Inflammatory macrophage (primary cell): ENCODE data around the gene INAFM2.

Experiments used
- DNase-seq, 2 donors: peaks; one replicate each; pipeline ENCODE4 v3.0.0-alpha.2; 2020 to 2022

The INAFM2 gene

DNA sequence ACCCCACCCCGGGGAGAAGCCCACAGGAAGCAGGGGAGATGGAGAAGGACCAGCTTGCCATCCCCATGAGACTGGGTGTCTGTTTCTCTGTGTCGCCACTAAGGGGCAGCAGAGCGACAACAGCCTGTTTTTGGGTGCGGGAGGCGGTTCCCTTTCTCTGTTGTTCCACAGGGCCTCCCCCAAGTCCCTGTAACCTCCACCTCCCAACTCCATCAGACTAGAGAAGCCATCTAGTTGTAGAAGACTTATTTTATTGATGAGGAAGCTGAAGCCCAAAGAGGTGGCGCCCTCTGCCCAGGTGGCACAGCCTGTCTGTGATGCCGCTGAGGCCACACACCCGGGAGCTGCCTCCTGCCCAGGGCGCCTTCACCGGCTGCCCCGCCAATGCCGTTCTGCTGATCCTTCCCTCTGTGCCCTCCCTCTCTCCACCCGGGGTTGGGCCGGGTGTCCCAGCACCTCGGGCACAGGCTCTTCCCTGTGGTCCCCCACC is 21.2 kb downstream of the INAFM2 start:
- peak; percentile 68 to 70 for DNase-seq

DNA sequence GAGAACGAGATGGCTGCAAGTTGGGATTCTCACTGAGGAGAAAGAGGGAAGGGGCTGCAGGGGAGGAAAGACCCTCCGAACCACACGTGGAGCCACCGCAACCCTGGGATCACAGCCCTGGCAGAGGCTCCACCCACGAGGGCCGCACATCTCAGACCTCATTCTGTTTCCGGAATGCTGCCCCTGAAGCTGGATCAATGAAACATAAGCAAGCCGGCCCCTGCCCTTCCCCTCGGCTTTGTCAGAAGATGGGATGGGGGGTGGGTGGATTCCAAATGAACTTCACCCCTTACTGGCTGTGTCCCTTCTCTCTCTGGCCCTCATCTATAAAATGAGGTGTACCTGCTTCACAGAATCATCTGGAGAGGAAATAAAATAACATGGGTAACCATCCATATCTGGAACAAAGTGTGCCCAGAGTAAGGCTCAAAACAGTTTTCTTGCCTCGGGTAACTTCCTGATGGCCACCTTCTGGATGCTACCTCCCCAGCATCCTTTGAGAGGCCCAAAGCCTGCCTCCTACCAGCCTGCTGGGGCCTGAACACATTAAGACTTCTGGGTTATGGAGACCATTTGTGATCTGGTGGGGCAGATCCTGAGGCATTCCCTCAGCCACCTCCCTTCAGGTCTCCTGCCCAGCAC is 21.9 kb downstream of the INAFM2 start:
- DNase-seq, result no peak

DNA sequence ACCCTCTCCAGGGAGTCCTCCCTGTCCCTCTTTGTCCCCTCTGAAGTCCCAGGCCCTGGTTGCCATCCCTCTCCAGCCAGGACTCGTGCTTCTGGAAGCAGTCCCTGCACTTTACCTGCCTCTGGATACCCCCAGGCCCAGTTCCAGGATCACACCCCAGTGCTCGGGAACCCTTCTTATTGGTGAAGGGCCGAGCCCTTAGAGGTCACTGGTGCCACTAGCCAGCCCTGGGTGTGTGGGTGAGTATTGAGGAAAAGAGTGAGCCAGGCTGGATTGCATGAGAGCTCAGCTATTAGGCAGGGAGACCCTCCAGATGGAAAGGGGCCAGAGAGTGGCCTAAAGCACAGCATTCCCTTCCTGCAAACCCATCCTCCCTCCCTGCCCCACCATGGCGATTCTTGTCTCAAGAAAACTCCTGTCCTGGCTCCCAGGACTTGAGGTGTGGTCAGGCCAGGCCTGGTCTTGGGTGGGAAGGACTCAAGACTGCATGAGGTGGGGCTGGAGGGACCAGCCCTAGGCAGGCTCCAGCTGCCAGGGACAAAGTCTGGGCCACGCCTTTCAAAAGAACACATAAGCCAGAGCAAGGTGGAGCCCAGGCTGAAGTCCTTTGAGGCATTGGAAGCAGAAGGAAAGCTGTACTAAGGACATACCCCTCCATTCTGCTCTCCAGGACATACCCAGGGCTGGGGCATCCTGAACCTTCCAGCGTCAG is 22.5 kb downstream of the INAFM2 start:
- no peak for DNase-seq

DNA sequence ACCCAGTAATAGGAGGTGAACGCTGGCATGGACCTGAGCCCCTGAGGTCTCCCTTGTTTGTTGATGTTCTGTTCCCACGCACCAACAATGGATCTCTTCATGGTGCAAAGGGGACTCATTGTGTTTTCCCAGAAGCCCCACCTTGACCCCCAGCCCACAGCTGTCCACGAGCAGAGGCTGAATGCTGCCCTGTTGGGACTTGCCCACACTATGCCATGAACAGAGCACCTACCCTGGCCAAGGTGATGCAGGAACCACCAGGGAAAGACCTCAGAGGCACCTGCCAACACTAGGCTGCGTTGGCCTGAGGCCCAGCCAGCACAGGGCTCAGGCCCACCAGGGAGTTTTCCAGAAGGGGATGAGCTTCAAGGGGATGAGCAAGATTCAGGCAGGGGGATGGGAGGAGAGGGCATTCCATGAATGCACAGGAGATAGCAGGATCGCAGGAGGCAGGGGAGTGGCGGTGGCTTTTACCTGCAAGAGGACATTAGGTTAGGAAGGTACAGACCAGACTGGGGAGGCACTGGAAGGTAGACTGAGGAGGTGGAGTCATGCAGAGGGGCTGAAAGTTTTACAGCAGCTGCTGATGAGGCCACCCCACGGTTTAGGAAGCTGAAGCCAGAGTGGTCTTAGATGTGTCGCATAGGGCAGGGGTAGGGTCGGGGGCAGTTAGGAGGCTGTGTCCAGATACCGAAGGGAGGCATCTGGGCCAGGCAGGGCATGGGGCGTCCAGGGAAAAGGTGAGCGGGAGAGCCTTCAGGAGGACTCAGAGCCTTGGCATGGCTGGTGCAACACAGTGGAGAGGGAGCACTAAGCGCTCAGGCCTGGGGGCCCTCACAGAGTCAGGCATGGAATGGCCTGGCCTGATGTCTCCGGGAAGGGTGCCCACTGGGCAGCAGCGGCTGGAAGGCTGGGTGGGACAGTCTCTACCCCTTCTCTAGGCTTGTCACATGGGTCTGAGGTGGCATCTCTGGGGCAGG is 23.4 kb downstream of the INAFM2 start:
- no peak for DNase-seq

- DNase-seq, result no peak
Observed at GRCh38 chr15:40347559-40348473, 24.3 kb downstream of the INAFM2 start.

DNA sequence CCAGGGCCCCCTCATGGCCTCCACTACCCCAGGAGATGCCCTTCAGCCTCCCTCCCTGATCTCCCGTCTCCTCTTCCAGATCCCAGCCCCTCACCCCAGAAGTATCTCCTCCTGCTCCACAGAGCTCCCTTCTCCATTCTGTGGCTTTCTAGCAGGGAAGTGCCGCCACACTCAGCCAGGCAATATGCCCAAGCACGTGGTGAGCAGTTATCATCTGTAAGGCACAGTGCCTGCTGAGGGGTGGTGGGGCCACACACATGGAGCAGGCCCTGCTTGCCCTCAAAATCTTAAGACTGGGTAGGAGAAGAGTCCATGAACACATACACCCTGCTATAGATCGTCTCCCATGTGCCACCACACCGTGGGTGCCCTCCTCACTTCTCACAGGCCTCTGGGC is 25.0 kb downstream of the INAFM2 start:
- no peak for DNase-seq

- no peak for DNase-seq
Observed at GRCh38 chr15:40349163-40349562, 25.7 kb downstream of the INAFM2 start.

DNA sequence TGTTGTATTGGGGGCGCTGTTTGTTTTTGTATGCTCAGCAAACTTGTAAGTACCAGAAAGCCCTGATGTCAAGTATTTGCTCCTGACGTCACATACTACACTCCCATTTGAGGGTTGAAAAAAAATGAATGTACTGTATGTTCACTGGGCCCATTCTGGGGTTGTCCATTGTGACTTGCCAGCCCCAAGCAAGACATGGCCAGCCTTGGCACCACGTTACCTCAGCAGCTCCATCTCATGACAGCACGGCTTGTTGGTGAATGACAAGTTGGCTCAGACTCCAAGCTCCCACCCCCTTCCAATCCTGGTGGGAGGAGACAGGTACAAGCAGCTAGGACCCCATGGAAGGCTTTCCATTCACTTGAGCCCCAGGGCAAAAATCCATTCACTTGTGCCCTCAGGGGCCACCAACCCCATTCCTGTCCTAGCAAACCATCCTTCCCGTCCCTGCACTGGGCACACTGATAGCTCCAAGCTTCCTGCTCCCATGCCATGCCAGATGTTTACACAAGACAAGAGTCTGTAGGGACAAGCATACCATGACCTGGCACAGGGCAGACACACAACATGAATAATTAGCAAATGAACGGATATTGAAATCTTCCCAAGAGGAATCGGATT is 28.9 kb downstream of the INAFM2 start:
- no peak for DNase-seq

DNA sequence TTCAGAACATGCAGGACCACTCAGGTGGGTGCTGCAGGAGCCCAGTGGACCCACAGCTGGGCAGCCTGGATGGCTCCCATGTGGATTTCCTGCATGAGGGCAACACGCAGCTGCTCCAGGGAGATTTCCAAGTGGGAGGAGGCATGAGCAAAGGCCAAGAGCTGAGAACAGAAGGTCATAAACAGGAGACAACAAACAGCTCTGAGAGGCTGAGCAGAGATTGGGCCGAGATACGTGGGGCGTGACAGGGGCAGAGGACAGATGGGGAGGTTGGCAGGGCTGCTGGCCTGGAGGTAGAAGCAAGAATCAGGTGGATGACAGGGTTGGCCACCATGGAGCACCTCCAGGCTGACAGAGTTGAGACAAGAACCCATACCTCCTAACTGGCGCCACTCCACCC is 30.2 kb downstream of the INAFM2 start:
- no peak for DNase-seq

DNA sequence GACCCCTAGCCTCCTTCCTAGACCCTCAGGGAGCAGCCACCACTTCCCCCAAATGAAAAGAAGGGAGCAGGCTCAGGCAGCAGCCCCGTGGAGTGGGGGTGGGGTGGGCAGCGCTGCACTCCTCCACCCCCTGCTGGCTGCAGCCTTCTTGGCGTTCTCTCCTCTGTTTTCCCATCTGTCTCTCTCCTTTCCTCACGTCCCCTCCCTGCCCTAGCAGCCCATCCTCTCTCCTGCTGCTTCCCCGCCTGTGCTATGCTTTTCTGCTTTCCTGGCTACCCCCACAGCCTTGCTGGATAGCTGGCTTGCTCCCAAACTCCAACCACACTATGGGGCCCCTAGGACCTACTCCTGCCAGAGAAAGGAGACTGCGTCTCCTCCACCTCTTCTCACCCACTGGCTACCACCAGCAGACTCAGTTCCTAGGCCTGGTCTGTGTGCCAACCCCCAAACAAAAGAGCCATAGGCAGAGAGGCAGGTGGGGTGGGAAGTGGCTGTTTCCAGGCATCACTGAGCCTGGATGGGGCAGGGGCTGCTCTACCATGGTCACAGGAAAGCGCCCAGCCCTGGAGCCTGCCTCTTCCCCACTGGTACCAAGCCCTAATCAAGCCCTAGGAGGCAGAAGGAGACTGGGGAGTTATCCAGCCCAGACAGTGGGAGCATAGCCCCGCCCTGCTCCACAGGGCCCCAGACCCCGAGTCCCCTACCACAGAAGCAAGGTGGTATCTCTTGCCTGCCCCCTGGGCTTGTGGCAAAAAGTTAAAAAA is 31.1 kb downstream of the INAFM2 start:
- no peak for DNase-seq

DNA sequence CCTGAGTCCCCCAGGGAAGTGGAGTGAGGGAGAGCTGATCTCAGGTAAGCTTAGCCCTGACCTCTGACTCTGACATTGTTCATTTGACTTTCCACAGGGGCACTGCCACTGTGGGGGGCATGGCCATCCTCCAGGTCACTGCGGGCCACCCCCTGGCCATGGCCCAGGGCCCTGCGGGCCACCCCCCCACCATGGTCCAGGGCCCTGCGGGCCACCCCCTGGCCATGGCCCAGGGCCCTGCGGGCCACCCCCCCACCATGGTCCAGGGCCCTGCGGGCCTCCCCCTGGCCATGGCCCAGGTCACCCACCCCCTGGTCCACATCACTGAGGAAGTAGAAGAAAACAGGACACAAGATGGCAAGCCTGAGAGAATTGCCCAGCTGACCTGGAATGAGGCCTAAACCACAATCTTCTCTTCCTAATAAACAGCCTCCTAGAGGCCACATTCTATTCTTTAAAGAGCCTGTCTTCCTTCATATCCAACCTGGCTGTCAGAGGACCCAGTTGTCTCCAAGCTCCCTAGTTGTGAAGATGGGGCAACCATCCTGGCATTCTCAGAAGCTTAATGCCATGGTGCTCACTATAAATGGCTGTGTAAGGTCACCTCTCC is 32.6 kb downstream of the INAFM2 start:
- DNase-seq, result no peak

DNA sequence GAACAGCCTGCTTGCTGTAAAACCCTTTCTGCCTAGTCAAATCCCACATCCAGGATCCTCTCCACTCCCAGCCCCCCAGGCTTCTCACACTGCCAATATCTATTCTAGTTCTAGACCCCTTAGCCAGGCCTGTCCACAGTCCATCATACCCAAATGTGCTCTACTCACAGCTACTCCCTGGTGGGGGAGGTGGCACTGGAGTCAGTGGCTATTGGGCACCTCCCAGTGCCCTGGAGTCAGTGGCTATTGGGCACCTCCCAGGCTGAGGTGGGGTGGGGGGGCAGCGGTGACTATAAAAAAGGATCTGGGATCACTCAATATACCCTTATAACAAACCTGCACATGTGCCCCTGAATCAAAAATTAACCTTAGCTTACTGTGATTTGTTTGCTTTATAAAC is 33.8 kb downstream of the INAFM2 start:
- no peak for DNase-seq

DNA sequence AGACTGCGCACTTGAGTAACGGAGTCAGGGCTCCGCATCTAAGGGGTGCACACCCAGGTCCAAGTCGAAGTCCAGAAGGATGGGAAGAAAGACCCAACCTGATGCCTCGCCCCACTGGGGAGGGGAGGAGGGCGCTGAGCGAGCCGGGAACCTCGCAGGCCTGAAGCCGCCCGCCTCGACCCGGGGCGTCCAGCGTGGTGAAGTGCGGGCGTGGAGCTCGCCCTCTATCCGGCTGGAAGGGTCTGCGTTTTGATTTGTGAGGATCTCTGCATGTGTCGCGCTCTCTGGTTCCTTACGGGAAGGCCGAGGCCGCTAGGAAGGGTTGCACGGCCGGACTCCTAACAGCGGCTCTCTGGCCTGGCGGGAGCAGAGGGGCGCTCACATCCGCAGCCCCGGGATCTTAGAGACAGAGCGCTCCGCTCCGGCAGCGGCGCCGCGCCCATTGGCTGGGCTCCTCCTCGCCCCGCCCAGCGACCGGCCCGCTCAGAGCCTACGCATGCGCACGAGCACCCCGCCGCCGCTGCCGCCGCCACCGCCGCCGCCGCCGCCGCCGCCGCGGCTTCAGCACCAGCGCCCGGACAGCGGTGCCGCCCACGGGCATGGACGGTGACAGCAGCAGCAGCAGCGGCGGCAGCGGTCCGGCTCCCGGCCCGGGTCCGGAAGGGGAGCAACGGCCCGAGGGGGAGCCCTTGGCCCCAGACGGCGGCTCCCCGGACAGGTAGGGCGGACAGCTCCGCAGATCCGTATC is 34.4 kb downstream of the INAFM2 start, which contains the start of gene DISP2:
TSS of gene DISP2 (plus strand) at position 497 of the 748 bp plus-strand sequence. CDS start at position 600, 103 bp downstream.
- DNase-seq, result peak; percentile 78 to 91

- DNase-seq, result no peak
Observed at GRCh38 chr15:40358471-40359353, 35.2 kb downstream of the INAFM2 start.

DNA sequence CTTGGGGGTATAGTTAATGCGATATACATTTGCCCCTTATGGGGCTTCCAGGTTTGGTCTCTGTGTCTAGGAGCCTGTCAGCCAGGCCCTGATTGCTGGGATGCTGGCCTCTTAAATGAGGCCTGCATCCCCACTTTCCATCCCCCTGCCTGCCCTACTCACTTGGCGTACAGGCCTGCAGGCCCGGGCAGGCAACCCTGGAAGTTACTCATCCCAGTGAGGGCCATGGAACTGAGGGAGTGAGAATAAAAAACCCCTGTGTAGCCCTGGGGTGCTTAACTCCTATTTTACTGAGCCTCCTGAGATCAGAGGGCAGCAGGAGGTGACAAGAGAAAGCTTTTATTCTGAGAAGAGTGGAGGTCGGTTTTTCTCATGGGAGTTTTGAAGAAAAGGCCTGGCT is 36.5 kb downstream of the INAFM2 start:
- no peak for DNase-seq

- no peak for DNase-seq
Observed at GRCh38 chr15:40361640-40362039, 38.1 kb downstream of the INAFM2 start.

DNA sequence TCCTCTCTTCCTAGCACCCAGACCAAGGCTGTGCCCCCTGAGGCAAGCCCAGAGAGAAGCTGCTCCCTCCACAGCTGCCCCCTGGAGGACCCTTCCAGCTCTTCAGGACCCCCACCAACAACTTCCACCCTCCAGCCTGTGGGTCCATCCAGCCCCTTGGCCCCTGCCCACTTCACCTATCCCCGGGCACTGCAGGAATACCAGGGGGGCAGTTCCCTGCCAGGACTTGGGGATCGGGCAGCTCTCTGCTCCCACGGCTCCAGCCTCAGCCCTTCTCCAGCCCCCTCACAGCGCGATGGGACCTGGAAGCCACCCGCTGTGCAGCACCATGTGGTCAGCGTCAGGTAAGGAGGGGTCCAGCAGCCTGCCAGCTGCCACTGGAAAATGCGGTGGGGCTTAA is 40.1 kb downstream of the INAFM2 start:
- DNase-seq, result no peak

DNA sequence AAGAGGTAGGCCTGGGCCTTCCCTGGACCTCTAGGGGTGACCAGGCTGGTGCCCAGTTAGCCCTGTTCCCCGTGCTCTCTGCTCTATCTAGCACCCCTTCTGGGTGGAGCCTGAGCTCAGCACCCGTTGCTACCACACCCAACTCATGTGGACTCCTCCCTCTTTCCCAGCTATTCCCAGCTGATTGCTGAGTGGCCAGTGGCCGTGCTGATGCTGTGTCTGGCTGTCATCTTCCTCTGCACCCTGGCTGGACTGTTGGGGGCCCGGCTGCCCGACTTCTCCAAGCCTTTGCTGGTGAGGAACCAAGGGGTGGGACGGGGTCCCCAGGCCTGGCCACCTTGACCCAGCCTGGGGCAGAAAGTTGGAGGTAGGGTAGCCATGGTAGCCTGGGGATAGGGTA is 40.8 kb downstream of the INAFM2 start:
- no peak for DNase-seq
